ENCODE data around the gene DPY19L3.
"Not testable (repeated sequence)": the region's sequence is repeated elsewhere in the genome, so short reads cannot be mapped to it uniquely, and the experiment has no call there.

DPY19L3 gene, protein sequence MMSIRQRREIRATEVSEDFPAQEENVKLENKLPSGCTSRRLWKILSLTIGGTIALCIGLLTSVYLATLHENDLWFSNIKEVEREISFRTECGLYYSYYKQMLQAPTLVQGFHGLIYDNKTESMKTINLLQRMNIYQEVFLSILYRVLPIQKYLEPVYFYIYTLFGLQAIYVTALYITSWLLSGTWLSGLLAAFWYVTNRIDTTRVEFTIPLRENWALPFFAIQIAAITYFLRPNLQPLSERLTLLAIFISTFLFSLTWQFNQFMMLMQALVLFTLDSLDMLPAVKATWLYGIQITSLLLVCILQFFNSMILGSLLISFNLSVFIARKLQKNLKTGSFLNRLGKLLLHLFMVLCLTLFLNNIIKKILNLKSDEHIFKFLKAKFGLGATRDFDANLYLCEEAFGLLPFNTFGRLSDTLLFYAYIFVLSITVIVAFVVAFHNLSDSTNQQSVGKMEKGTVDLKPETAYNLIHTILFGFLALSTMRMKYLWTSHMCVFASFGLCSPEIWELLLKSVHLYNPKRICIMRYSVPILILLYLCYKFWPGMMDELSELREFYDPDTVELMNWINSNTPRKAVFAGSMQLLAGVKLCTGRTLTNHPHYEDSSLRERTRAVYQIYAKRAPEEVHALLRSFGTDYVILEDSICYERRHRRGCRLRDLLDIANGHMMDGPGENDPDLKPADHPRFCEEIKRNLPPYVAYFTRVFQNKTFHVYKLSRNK

DNA sequence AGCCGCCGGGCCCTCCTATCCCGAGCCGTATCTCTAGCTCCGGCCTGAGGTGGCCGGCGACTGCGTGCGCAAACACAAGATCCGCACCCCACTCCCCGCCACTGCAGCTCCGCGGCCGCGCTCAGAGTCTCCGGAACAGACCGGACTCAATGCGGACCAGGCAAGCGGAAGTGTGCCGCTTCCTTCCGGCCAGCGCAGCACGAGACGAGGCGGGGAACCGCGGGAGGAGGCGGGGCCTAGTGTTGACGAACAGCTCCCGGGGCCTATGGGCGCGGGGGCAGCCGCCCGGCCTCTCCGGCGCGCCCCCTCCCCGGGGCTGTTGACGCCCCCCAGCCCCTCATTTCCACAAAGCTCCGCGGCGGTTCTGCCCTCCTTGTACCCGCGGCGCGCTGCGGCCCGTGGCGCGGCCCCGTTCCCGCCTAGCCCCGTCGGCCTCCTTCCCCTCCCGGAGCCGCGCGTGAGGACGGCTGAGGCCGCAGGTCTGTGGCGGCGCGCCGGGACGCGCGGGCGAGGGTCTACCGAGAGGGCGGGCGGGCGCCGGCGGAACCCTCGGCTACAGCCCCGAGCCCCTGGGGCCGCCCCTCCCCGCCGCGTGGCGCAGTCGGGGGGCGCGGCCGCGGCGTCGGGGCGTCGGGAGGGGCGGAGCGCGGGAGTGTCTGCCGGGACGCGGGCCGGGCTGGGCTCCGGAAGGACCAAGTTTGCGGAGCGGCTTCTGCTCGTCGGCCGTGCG lies at the start of gene DPY19L3:
Gene DPY19L3 (plus strand): TSS at position 340 of the 730 bp plus-strand sequence. CDS start 2,484 bp downstream, outside the sequence.
- peak; percentile 92 for DNase-seq (ENCODE audit: low spot score)

DNA sequence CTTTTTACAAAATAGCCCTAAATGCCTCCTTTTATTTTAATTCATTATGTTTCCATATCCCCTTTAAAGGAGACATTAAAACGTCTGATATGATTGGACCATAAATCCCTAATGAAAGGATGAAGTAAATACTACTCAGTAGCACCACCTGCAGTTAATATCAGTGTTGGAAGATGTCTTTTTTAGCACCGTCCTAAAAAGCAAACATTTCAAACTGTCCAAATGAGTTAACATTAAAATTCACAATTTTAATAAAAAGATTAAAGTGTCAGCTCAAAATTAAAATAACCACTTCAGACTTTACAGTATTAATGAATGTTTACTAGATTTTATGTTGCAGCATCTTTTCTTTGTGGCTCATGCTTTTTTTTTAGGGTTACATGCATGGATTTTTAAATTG lies 47.9 kb upstream of the DPY19L3 start:
- DNase-seq (ENCODE audit: low spot score): no peak

DNA sequence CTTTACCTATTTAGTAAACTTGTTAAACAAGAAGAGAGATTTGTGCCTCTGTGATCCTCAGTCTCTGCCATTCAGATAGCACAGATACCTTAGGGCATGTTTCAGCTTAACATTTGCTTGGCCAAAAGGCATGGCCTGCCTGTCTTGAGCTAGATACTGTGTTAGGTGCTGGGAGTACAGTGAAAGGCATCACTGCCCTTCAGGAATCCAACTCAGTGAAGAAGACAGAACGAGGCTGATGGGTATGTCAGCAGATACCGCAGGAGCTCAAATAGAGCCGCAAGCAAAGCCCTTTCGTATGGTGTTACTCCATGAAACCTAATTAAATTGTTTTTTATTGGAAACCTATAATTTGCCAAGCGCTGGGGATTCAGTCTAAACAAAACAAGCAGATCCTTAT lies 47.2 kb upstream of the DPY19L3 start:
- no peak for DNase-seq (ENCODE audit: low spot score)

DNA sequence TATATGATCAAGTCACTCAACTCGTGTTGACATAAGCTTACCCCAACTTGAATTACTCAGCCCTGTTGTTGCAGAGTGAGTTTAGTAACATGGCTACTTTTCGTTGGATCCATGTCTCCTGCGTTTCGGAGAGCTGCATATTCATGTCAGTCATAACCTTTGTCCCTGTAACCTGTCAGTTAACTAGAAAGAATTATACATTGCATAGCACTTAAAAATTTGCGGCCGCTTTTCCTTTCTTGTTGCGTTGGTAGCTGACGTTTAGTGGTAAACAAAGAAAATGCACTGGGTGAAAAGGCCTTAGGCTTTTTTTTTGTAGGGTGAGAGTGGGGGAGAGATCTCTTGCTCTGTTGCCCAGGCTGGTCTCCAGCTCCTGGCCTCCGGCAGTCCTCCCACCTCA lies 46.0 kb upstream of the DPY19L3 start:
- no peak for DNase-seq (ENCODE audit: low spot score)

DNA sequence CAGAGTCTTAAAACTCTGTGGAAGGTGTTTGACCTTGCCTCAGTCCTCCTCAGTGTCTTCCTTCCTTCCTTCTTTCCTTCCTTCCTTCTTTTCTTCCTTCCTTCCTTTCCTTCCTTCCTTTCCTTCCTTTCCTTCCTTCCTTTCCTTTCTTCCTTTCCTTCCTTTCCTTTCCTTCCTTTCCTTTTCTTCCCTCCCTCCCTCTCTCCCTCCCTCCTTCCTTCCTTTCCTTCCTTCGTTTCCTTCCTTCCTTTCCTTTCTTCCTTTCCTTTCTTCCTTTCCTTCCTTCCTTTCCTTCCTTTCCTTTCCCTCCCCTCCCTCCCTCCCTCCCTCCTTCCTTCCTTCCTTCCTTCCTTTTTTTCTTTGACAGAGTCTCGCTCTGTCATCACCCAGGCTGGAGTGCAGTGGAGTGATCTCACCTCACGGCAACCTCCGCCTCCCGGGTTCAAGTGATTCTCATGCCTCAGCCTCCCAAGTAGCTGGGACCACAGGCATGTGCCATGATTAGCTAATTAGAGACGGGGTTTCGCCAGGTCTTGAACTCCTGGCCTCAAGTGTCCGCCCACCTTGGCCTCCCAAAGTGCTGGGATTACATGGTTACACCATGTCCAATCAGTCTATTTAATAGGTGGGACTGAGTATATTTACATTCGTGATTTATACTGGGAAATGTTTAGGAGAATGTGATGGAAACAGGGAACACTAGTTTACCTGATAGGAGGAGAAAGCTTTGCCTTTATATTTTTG lies 43.8 kb upstream of the DPY19L3 start:
- DNase-seq (ENCODE audit: low spot score): no peak

DNA sequence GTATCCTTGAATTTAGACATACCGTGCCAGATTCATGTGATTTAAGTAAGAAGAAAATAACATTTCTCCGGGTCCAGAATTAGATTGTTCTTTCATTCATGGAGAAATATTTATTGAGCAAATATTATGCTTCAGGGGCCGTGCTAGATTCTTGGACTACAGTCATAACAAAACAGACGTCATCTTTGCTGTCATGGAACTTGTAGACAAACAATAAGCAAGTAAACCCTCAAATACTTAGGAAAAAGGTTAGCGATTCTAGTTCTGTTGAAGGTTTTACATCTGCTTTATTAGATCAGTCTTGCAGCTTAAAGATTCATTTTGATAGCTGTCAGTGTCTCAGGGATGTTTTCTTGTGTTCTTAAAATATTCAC lies 43.3 kb upstream of the DPY19L3 start:
- no peak for DNase-seq (ENCODE audit: low spot score)

DNA sequence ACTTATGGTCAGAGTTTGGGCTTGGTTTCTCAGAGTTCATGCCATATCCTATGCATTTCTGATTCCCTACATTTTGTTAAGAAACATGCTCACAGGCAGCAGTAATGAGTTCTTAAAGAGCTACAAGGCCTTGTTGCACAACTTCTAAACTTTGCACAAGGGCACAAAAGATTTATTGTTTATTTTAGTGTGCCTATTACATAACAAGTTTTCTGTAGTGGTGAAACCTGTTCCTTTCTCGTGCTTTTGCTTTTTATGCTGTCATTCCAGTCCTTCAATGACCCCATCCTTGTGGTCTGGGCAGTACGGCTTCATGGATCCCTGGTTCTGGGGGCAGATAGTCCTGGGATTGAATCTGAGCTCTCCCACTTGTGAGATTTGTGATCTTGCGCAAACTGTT lies 42.4 kb upstream of the DPY19L3 start:
- DNase-seq (ENCODE audit: low spot score): no peak

DNA sequence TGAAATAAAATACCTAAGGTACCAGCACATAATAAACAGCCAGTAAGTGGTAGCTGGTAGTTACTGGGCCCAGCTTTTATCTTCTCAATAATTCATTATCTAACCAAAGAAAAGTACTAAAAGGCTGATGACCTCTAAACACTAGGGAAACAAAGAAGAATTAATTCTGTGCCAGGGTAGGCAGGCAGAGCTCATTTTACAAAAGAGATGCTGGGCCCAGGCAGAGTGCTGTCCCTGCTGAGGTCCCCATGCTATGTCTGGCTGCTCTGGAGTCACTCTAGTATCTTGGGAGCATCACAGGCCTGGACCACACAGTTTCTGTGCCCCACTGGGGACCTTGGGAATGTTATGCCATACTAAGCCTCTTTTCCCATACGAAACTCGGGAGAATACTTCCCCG lies 41.9 kb upstream of the DPY19L3 start:
- peak; percentile 44 for DNase-seq (ENCODE audit: low spot score)

DNA sequence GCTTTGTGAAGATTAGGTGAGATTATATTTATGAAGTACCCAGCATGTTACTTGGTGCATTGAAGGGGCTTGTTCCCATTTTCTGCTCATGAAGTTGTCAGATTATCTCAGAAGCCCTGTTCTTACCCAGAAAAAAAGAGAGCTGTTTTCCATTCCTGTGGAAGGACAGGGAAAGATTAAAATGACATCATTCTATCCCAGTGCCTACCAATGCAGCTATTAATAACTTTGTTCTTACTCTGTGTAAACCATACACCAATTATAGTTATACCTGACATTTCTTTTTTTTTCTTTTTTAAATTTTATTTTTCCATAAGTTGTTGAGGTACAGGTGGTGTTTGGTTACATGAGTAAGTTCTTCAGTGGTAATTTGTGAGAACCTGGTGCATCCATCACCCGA lies 41.5 kb upstream of the DPY19L3 start:
- DNase-seq (ENCODE audit: low spot score): no peak

DNA sequence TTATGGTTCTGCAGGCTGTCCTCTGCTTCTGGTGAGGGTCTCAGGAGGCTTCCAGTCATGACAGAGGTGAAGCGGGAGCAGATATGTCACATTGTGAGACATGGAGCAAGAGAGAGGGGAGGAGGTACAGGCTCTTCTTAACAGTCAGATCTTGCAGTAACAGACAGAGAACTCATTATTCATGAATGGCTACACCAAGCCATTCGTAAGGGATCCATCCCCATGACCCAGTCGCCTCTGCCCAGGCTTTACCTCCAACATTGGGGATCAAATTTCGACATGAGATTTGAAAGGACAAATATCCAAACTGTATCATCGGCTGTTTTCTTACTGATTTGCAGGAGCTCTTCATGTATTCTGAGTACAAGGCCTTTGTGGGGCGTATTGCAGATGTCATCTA lies 38.5 kb upstream of the DPY19L3 start:
- no peak for DNase-seq (ENCODE audit: low spot score)

DNA sequence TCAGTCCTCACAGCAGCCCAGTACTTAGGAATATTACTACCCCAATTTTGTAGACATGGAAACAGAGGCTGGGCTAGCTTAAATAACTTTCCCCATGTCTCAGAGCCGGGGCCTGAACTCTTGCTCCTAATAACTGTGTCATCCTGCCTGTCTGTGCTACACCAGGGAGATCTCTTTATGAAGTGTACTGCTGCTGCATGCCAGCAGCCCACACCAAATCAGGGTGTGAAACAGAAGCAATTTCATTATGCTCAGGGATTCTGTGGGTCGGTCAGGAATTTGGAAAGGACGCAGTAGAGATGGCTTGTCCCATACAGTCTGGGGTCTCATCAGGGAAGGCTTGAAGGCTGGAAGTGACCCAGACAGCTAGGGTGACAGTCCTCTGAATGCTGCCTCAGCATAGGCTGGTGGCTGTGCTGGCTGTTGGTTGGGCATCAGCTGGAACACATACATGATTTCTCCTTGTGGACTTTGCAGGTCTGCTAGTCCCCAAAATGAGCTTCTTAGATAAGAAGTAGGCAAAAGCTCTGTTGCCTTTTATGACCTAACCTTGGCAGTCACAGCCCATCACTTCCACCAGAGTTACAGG lies 37.5 kb upstream of the DPY19L3 start:
- no peak for DNase-seq (ENCODE audit: low spot score)

DNA sequence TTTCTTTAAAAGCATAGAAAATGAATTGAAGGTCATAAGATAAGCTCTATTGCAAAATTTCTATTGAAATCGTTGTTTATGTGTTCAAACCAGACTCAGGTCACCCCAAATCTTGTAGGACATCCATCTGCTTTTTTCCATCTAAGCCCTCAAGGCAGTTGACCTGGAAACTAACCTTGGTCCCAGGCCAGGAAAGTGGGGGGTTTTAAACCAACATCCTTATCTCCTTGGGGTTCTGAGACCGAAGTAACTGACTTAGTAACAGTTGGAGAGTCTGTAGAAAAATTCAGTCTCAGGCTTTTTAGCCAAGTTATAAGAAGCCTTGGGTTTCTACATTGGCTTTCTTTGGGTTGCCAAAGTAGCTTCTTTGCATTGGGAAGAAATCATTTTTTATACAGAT lies 36.8 kb upstream of the DPY19L3 start:
- DNase-seq (ENCODE audit: low spot score): no peak

DNA sequence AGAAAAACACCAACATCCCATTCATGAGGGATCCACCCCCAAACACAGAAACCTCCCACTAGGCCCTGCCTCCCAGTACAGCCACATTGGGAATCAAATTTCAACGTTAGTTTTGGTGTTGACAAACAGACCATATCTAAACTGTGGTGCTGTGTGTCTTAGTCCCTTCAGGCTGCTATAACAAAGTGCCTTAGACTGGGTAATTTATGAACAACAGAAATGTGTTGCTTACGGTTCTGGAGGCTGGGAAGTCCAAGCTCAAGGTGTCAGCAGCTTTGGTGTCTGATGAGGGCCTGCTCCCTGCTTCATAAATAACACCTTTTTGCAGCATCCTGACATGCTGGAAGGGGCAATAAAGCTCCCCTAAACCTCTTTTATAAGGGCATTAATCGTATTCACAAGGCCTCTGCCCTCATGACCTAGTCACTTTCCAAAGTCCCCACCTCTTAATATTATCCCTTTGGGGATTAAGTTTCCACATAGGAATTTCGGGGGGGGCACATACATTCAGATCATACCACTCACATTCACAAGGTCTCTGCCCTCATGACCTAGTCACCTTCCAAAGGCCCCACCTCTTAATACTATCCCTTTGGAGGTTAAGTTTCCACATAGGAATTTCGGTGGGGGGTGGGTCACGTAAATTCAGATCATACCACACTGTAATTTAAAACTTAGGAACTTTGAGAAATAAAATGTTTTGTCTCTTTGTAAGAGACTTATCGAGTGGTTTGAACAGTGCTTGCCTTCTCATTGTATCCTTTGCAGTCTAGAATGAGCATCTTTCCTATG lies 32.6 kb upstream of the DPY19L3 start:
- DNase-seq (ENCODE audit: low spot score): no peak

DNA sequence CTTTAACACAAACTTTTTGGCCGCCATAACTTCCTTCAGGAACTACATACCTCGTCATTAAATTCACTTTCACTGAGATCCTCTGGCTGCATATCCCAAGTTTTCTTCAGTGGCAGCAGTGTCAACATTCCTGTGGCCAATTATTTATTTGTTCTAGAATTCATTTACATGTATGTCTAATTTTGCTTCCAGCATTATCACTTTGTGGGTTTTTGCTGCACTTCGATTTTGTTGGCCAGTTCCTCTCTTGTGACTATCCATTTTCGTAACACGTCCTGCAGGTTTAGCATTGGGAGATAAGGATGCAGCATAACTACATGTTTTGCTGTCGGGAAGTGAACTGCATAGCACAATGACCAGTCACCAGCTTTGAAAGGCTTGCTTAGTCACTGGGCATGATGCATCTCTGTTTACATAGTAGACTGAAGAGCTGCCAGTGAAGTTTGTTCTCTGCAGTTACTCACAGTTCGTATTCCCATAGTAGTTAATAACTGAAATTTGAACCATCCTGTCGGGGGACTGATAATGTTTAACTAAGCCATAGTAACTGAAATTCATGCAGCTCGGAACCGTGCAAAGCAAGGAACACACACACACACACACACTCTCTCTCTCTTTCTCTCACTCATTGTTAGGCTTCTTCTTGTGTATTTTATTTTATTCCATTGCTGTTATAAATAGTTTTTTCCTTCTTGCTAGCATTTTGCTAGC lies 31.8 kb upstream of the DPY19L3 start:
- DNase-seq (ENCODE audit: low spot score): no peak

DNA sequence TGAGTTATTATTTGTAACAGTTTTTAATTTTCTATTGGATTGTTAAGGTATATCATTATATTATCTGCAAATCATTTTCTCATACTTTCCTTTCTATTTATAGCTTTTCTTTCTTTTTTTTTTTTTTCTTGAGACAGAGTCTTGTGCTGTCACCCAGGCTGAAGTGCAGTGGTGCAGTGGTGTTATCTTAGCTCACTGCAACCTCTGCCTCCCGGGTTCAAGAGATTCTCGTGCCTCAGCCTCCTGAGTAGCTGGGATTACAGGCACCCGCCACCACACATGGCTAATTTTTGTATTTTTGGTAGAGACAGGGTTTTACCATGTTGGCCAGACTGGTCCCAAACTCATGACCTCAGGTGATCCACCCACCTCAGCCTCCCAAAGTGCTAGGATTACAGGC lies 31.2 kb upstream of the DPY19L3 start:
- DNase-seq (ENCODE audit: low spot score): not testable (repeated sequence)

DNA sequence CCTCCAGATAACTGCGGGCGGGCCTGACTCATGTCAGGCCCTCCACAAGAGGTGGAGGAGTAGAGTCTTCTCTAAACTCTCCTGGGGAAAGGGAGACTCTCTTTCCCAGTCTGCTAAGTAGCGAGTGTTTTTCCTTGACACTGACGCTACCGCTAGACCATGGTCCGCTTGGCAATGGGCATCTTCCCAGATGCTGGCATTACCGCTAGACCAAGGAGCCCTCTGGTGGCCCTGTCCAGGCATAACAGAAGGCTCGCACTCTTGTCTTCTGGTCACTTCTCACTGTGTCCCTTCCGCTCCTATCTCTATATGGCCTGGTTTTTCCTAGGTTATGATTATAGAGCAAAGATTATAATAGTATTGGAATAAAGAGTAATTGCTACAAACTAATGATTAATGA lies 28.5 kb upstream of the DPY19L3 start:
- not testable (repeated sequence) for DNase-seq (ENCODE audit: low spot score)

DNA sequence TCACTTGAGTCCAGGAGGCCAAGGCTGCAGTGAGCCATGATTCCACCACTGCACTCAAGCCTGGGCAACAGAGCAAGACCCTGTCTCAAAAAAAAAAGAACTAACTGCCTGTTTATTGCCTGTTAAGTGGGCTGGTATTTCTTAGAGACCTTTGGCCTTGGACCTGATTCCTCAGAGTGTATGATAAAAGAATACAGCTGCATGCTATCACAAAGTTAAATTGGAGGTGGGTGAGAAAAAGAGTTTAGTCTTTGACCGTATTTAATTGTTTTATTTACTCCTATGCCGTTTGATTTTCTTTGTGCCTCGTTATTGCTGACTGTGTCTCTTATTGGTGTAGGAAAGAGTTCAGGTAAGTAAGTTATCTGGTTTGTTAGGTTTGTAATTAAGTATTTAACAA lies 25.3 kb upstream of the DPY19L3 start:
- DNase-seq (ENCODE audit: low spot score): no peak

DNA sequence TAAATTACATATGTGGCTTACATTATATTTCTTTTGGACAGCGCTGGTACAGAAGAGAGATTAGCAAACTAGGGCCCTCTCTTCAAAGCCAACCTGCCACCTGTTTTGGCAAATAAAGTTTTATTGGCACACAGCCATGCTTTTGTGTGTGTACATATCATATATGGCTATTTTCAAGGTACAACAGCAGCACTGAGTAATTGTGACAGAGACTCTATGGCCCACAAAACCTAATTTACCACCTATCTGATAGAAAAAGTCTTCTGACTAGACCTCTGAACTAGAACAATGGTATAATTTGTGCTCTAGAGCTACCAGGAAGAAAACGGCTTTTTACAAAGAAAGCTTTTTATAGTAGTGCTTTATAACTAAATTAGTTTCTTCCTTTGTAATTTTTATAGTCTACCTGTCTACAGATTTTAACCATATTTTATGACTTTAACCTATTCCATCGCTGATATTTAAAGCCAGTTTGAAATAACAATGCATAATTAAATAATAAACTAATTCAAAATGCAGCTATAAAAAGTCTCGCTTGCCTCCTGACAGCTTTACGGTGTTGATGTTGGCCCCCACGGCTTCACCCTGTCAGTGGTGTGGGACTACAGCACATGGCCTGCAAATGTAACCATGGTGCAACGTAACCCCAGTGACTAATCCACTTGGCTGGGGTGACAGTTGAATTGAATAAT lies 17.7 kb upstream of the DPY19L3 start:
- DNase-seq (ENCODE audit: low spot score): no peak

DNA sequence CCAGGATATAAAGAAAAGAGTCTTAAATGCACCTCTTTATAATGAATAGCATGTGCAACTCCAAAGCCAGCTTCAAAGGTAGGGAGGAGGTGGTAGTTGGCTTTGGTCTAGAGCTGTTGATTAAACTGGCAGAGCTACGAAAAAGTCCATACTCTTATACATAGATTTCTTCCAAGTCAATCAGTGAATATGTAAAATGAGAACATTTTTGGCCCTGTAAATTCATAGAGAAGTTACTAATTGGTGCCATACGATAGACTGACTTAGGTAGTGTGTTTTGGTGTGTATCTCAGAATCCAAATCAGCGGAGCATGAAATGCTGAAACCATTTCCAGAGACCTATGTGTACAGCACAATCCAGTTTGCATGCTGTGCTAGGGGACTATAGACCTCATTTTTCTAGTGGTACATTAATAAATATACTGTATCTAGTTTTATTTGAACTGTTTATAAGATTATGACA lies 17.1 kb upstream of the DPY19L3 start:
- no peak for DNase-seq (ENCODE audit: low spot score)

DNA sequence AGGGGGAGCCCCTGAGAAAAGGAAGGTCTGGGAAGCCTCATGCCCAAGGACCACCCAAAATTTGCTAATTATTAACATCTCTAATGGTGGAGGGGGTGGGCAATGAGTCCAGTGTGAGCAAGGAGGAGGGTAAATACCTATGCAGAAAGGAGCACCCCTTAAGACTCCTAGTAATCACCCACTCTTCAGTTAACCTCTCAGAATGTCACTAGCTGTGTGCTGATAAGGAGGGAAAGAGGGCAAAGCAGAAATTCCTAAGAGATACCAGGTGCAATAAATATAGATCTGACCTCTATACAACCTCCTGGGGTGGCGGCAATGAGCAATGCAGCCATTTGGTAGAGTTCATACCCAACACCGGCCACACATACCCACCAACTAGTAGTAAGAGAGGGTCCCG lies 12.7 kb upstream of the DPY19L3 start:
- DNase-seq (ENCODE audit: low spot score): no peak

Data from putamen (tissue), 1 donor.